ENCODE results near the gene NEURL1B. TPM values are rescaled to one million over a fixed set of nuclear protein-coding genes. Genes with fewer than 3 reads are reported as not detected.

NEURL1B gene
- total RNA-seq, 2 donors from 2014 or later, result 17.3 to 17.6 TPM

DNA sequence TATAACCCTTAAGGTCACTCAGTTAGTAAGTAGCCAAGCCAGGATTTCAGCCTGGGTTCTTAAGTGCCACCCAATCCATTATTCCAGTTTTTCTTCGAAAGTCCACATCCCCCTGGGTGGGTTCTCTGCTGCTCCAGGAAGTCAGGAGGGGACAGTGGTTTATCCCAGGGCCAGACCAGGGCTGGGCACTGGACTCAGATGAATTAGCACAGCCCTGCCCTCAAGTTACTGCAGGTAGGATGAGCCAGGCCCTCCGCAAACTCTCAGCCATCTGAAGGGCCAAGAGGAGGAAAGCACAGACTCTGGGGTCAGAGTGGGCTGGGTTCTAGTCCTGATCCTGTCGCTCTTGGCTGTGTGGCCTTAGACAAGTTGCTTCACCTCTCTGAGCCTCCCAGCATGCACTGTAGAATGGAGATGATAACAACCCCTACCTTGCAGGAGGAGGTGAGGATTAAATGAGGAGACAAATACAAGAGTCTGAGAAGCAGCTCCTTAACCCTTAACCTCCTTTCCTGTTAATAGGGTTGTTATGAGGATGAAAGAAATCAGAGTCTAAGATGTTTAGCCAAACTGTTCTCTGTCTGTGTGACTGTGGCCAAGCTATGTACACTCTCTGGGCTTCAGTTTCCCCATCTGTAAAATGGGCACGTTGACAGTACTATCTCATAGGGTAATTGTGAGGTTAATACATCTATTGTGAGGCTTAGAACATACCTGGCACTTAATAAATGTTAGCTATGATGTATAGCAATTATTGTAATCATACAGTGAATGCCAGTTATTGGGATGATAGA is 6.8 kb upstream of the NEURL1B start:
- no peak for ATAC-seq (ENCODE audit: insufficient number of reproducible peaks, low FRiP score, low read depth)
- no peak for TF ChIP-seq CTCF (IDR thresholded peaks at IDR 0.05)
- no peak for DNase-seq (ENCODE audit: low spot score)
- H3K36me3 ChIP-seq, result no peaks in the 10 kb centered on the region
- no peaks in the 10 kb centered on the region for H3K9me3 ChIP-seq
- no peak overlapping the region for H3K27ac ChIP-seq
- H3K4me3 ChIP-seq, result no peak overlapping the region
- H3K27me3 ChIP-seq (replicated peaks; ENCODE audit: insufficient read depth), result no peaks in the 10 kb centered on the region
- H3K4me1 ChIP-seq (ENCODE audit: control insufficient read depth in 1 of 2, low read depth in 2 of 2), result no peaks in the 10 kb centered on the region

GRCh38 chr5:172635038-172635437 is 6.0 kb upstream of the NEURL1B start:
- TF ChIP-seq CTCF (IDR thresholded peaks at IDR 0.05), result no peak
- Histone ChIP-seq H3K27ac (no peak overlapping the region), H3K9me3 (no peaks in the 10 kb centered on the region), H3K4me1 (ENCODE audit: control insufficient read depth in 1 of 2, low read depth in 2 of 2) (peaks cover 0 to 1% of the 10 kb centered on the region in 2 donors), H3K27me3 (replicated peaks; ENCODE audit: insufficient read depth) (no peaks in the 10 kb centered on the region), H3K4me3 (no peak overlapping the region), H3K36me3 (no peaks in the 10 kb centered on the region)
- ATAC-seq (ENCODE audit: insufficient number of reproducible peaks, low FRiP score, low read depth) (no peak), DNase-seq (ENCODE audit: low spot score) (no peak)

DNA sequence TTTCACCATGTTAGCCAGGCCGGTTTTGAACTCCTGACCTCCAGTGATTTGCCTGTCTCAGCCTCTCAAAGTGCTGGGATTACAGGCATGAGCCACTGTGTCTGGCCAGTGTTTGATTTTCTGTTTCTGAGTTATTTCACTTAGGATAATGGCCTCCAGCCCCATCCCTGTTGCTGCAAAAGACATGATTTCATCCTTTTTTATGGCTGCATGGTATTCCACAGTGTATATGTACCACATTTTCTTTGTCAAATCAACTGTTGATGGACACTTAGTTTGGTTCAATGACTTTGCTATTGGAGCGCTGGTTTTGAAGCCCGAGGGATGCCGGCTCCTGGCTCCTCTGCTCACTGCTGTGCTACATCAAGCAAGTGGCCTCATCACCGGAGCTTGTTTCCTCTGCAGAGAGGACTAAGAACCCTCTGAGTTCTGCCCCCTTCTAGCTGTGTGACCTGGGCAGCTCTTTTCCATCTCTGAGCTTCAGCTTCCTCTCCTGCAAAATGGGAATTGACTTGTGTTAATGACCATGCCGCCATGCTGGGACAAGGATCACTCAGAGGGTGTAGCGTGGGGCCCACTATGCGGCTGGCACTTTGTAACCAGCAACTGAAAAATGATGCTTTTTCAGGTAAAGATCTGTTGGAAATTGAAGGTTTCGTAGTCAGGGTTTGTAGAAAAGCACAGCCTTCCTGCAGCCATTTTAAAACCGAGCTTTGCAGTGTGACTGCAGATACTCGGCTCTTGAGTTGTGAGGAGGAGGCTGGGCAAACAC is 4.6 kb upstream of the NEURL1B start:
- Histone ChIP-seq H3K27me3 (replicated peaks; ENCODE audit: insufficient read depth) (no peaks in the 10 kb centered on the region), H3K4me1 (ENCODE audit: control insufficient read depth in 1 of 2, low read depth in 2 of 2) (peaks cover 6 to 13% of the 10 kb centered on the region in 2 donors), H3K4me3 (no peak overlapping the region), H3K36me3 (no peaks in the 10 kb centered on the region), H3K9me3 (no peaks in the 10 kb centered on the region), H3K27ac (no peak overlapping the region)
- ATAC-seq (ENCODE audit: insufficient number of reproducible peaks, low FRiP score, low read depth) (no peak), DNase-seq (ENCODE audit: low spot score) (no peak)
- TF ChIP-seq CTCF (IDR thresholded peaks at IDR 0.05), result no peak

DNA sequence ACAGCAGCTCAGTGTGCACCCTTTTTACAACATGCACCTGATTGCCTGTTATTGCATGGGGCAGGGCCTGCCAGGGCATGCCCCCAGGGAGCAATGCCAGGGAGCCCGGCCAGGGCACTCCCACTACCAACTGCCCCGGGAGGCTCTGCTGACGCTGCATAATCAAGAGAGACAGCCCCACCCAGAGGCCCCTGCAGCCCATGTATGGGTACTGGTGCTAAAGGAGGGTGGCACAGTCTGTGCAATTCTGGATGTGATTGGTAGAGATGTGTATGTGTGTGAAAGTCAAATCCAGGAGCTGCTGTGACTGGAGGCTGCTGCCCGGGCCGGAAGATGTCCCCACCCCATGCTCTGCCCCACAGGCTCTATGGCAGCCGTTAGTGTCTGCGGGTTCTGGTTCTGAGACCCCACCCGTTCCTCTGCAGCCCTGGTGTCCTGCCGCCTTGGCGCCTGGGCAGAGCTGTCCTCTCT is 3.9 kb upstream of the NEURL1B start:
- ATAC-seq (ENCODE audit: insufficient number of reproducible peaks, low FRiP score, low read depth), result no peak
- H3K4me1 ChIP-seq (ENCODE audit: control insufficient read depth in 1 of 2, low read depth in 2 of 2), result peaks cover 6 to 19% of the 10 kb centered on the region in 2 donors
- H3K27ac ChIP-seq, result no peak overlapping the region

More for the DNA sequence above, 3.9 kb upstream of the NEURL1B start:
- DNase-seq (ENCODE audit: low spot score), result no peak
- H3K36me3 ChIP-seq, result no peaks in the 10 kb centered on the region
- H3K4me3 ChIP-seq, result no peak overlapping the region
- H3K27me3 ChIP-seq (replicated peaks; ENCODE audit: insufficient read depth), result no peaks in the 10 kb centered on the region
- TF ChIP-seq CTCF (IDR thresholded peaks at IDR 0.05), result no peak
- H3K9me3 ChIP-seq, result no peaks in the 10 kb centered on the region
